GM12878 (cell line): ENCODE measurements around the gene CMSS1. TPM values are rescaled to one million over a fixed set of nuclear protein-coding genes. Genes with fewer than 3 reads are reported as not detected.

ENCODE experiments used
- ATAC-seq: fragments of 200-7000 bp; cut with Tn5 transposase; 3 replicates; pipeline ENCODE4 v1.9.1; 2020; ENCODE audit warnings: mild to moderate bottlenecking, moderate library complexity
- BruUV-seq: library from RNA; stranded (reverse); fragments of 400-500 nt; replicated peaks from 2 replicates; lab custom pipeline; 2021; lab: Mats Ljungman, UMichigan
- CTCF ChIA-PET: fragments of 300-600 bp; sonication (Branson Sonifier 250); formaldehyde crosslinking; extraction: SDS; loops from one replicate; lab custom pipeline; 2021; ENCODE audit warnings: inconsistent platforms; lab: Yijun Ruan, JAX
- POLR2A ChIA-PET: fragments of 350-600 bp; formaldehyde crosslinking; extraction: SDS; loops from one replicate; lab custom pipeline; 2021; ENCODE audit warnings: inconsistent platforms; lab: Charles Lee
- RAD21 ChIA-PET: fragments of 300-600 bp; sonication (Branson Sonifier 250); formaldehyde crosslinking; loops from one replicate; lab custom pipeline; 2023; ENCODE audit warnings: antibody characterized with exemption; ENCODE audit not compliant: unreplicated experiment; lab: Charles Lee
- SMC1A ChIA-PET: fragments of 300-600 bp; sonication (Branson Sonifier 250); formaldehyde crosslinking; loops from one replicate; lab custom pipeline; 2023; ENCODE audit not compliant: unreplicated experiment, uncharacterized antibody; lab: Charles Lee
- DNase-seq: peaks from one replicate; pipeline ENCODE4 v3.0.0-alpha.2; 2011; ENCODE audit warnings: low read depth, low spot score
- FAIRE-seq: peaks from 3 replicates; lab custom pipeline; 2011; peaks lifted over from hg19 to GRCh38; lab: Jason Lieb, UNC
- H2AFZ ChIP-seq: 2 replicates; pipeline ENCODE4 v1.6.0; 2011; ENCODE audit warnings: low read depth, low read length, control low read depth; ENCODE audit not compliant: control insufficient read depth
- H3K27ac ChIP-seq: 2 replicates; pipeline ENCODE4 v1.5.1; 2011; ENCODE audit warnings: control low read depth; ENCODE audit not compliant: control insufficient read depth, insufficient read depth
- H3K27me3 ChIP-seq, 2 experiments: replicated peaks in 1 of 2; 2 replicates each; pipeline versions ENCODE4 v1.6.0 to v1.6.1; 2011; ENCODE audit warnings: low read length in 1 of 2; ENCODE audit not compliant: control insufficient read depth in 2 of 2, insufficient read depth in 2 of 2
- H3K36me3 ChIP-seq, 2 experiments: 2 replicates each; pipeline ENCODE4 v1.5.1; 2011; ENCODE audit warnings: low read length in 1 of 2; ENCODE audit not compliant: control insufficient read depth in 2 of 2, insufficient read depth in 2 of 2
- H3K4me1 ChIP-seq: 2 replicates; pipeline ENCODE4 v1.6.1; 2011; ENCODE audit warnings: mild to moderate bottlenecking, low read length, moderate library complexity, mixed read lengths; ENCODE audit not compliant: control insufficient read depth, insufficient read depth
- H3K4me2 ChIP-seq: 2 replicates; pipeline ENCODE4 v1.6.0; 2011; ENCODE audit warnings: control low read depth; ENCODE audit not compliant: control insufficient read depth, insufficient read depth
- H3K4me3 ChIP-seq: fragments of 200-600 bp; sonication (generic); 2 replicates; pipeline ENCODE4 v1.5.1; 2016
- H3K79me2 ChIP-seq: 2 replicates; pipeline ENCODE4 v1.6.0; 2011; ENCODE audit warnings: low read length; ENCODE audit not compliant: control insufficient read depth, insufficient read depth
- H3K9ac ChIP-seq: 2 replicates; pipeline ENCODE4 v1.8.0; 2011; ENCODE audit warnings: low read length, control low read depth, mixed read lengths; ENCODE audit not compliant: control insufficient read depth, insufficient read depth
- H3K9me3 ChIP-seq: replicated peaks from 3 replicates; pipeline ENCODE4 v1.5.1; 2011; ENCODE audit warnings: mild to moderate bottlenecking, low read length; ENCODE audit not compliant: control insufficient read depth, insufficient read depth
- H4K20me1 ChIP-seq: 2 replicates; pipeline ENCODE4 v1.6.0; 2011; ENCODE audit not compliant: control insufficient read depth, insufficient read depth
- CREM ChIP-seq: IDR thresholded peaks from 2 replicates; pipeline ENCODE4 v1.6.1; 2014; ENCODE audit warnings: antibody characterized with exemption, low read depth
- EGR1 ChIP-seq, 2 experiments: IDR thresholded peaks; 1 replicate in 1 of 2; 2 replicates in 1 of 2; pipeline ENCODE4 v1.6.1; 2011 to 2012; ENCODE audit warnings: low read depth in 2 of 2, low read length in 2 of 2, borderline replicate concordance in 1 of 2, mild to moderate bottlenecking in 1 of 2, moderate library complexity in 1 of 2
- ETV6 ChIP-seq, 2 experiments: fragments of 450-650 bp in 1 of 2; IDR thresholded peaks in 1 of 2; conservative IDR thresholded peaks in 1 of 2; 2 replicates each; pipeline ENCODE4 v1.6.1; 2014; ENCODE audit warnings: antibody characterized with exemption in 1 of 2, borderline replicate concordance in 1 of 2, low read depth in 1 of 2, mild to moderate bottlenecking in 1 of 2, moderate library complexity in 1 of 2
- GATAD2B ChIP-seq: fragments of 450-650 bp; conservative IDR thresholded peaks from 2 replicates; pipeline ENCODE4 v1.6.1; 2017; ENCODE audit warnings: low read depth, mild to moderate bottlenecking, moderate library complexity
- KDM1A ChIP-seq: fragments of 200-600 bp; sonication (generic); IDR thresholded peaks from 2 replicates; pipeline ENCODE4 v1.6.1; 2016; ENCODE audit warnings: borderline replicate concordance
- MYC ChIP-seq: IDR thresholded peaks from 2 replicates; pipeline ENCODE4 v1.6.1; 2011; ENCODE audit warnings: mild to moderate bottlenecking, low read length, moderate library complexity, inconsistent platforms; ENCODE audit not compliant: insufficient read depth, insufficient replicate concordance, insufficient read length, severe bottlenecking
- PML ChIP-seq: IDR thresholded peaks from 2 replicates; pipeline ENCODE4 v1.6.1; 2012; ENCODE audit warnings: low read length, inconsistent platforms
- SRF ChIP-seq, 2 experiments: IDR thresholded peaks; 2 replicates each; pipeline ENCODE4 v1.6.1; 2011; ENCODE audit warnings: low read depth in 2 of 2, low read length in 2 of 2, mild to moderate bottlenecking in 1 of 2, moderate library complexity in 1 of 2
- ZNF622 ChIP-seq: fragments of 450-650 bp; IDR thresholded peaks from 2 replicates; pipeline ENCODE4 v1.6.1; 2017; ENCODE audit warnings: mild to moderate bottlenecking, inconsistent platforms
- in situ Hi-C: fragments of 300-500 bp; cut with MboI; formaldehyde crosslinking; loops from 9 replicates; pipeline ENCODE4 v1.14.3; 2018; ENCODE audit warnings: mixed read lengths
- intact Hi-C: fragments of 100-400 bp; cut with micrococcal nuclease; formaldehyde crosslinking; loops from one replicate; pipeline ENCODE4 v1.14.2; 2022; ENCODE audit not compliant: unreplicated experiment
- polyA plus RNA-seq, 11 experiments: library from polyadenylated mRNA; depleted of rRNA in 4 of 11; unstranded in 6 of 11; stranded (reverse) in 5 of 11; fragments of >200 nt; fragmentation: Nextera tagmentation in 4 of 11; fragmentation: Illumina TruSeq in 1 of 11; extraction: Ambion mirVana in 4 of 11; extraction: Trizol in 1 of 11; gene quantifications; 1 replicate in 1 of 11; 2 replicates in 10 of 11; pipeline versions ENCODE4 v1.2.1 to v1.2.3, GENCODE V29; 2011 to 2016; ENCODE audit warnings: inconsistent platforms in 2 of 11, missing spikeins in 2 of 11, low read depth in 1 of 11
- total RNA-seq, 4 experiments: library from RNA; depleted of rRNA in 3 of 4; stranded (reverse); fragments of >200 nt in 3 of 4; fragmentation: Illumina TruSeq in 1 of 4; extraction: Trizol in 1 of 4; gene quantifications; 2 replicates each; pipeline versions ENCODE4 v1.2.1 to v1.2.3, GENCODE V29; 2013 to 2021
- TF ChIP-seq, protein P1 (sequence below): fragments of 450-650 bp; IDR thresholded peaks from 2 replicates; pipeline ENCODE4 v1.6.1; 2016; ENCODE audit warnings: mild to moderate bottlenecking
- TF ChIP-seq, protein P2 (sequence below): IDR thresholded peaks from 2 replicates; pipeline ENCODE4 v1.6.1; 2012; ENCODE audit warnings: mild to moderate bottlenecking, low read depth, low read length
- TF ChIP-seq, protein P3 (sequence below): IDR thresholded peaks from 2 replicates; pipeline ENCODE4 v1.6.1; 2012; ENCODE audit warnings: low read depth, low read length, improper control_type of control experiment

CMSS1 gene
- total and polyA plus RNA-seq, 10 of the 15 experiments (the other 5 are each of a cell fraction or from before 2014, with no cell fraction given), result 31.0 to 118 (median 70.1) TPM

DNA sequence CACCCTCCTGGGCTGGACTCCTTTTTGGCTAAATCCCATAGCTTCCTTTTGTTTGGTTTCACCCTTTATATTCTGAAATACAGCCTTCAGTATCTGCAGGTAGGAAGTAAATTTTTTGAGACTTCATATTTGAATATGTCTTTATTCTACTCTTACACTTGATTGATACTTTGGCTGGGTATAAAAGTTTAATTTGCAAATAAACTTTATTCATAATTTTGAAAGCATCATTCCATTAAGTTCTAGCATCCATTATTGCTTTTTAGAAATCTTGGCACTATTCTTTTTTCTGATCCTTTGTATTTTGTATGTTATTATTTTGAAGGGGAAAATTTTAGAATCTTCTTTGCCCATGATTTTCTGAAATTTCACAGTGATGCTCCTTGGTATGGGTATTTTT is 337.9 kb downstream of the CMSS1 start:
- POLR2A ChIA-PET, result no interaction called here
- in situ Hi-C loops, result no loop called here

More for the DNA sequence above, 337.9 kb downstream of the CMSS1 start:
- Histone ChIP-seq H3K36me3 (no peaks in the 10 kb centered on the region), H3K9ac (no peak overlapping the region), H3K27ac (no peak overlapping the region), H3K4me2 (no peak overlapping the region), H2AFZ (no peak overlapping the region), H3K79me2 (no peaks in the 10 kb centered on the region), H3K4me1 (no peaks in the 10 kb centered on the region), H3K27me3 (no peaks in the 10 kb centered on the region), H3K4me3 (no peak overlapping the region), H4K20me1 (no peaks in the 10 kb centered on the region), H3K9me3 (peaks cover 3% of the 10 kb centered on the region; the same call in 2 of the 3 replicates)
- CTCF ChIA-PET, result interaction anchor here (0.9 to 1.3 kb wide), 2 partner anchors 8 to 44 kb away, joined by 3 read pairs; no protein-coding TSS in a partner anchor
- no peak for TF ChIP-seq GATAD2B
- TF ChIP-seq, protein P1, sequence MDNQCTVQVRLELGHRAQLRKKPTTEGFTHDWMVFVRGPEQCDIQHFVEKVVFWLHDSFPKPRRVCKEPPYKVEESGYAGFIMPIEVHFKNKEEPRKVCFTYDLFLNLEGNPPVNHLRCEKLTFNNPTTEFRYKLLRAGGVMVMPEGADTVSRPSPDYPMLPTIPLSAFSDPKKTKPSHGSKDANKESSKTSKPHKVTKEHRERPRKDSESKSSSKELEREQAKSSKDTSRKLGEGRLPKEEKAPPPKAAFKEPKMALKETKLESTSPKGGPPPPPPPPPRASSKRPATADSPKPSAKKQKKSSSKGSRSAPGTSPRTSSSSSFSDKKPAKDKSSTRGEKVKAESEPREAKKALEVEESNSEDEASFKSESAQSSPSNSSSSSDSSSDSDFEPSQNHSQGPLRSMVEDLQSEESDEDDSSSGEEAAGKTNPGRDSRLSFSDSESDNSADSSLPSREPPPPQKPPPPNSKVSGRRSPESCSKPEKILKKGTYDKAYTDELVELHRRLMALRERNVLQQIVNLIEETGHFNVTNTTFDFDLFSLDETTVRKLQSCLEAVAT, result no peak
- TF ChIP-seq, protein P2, sequence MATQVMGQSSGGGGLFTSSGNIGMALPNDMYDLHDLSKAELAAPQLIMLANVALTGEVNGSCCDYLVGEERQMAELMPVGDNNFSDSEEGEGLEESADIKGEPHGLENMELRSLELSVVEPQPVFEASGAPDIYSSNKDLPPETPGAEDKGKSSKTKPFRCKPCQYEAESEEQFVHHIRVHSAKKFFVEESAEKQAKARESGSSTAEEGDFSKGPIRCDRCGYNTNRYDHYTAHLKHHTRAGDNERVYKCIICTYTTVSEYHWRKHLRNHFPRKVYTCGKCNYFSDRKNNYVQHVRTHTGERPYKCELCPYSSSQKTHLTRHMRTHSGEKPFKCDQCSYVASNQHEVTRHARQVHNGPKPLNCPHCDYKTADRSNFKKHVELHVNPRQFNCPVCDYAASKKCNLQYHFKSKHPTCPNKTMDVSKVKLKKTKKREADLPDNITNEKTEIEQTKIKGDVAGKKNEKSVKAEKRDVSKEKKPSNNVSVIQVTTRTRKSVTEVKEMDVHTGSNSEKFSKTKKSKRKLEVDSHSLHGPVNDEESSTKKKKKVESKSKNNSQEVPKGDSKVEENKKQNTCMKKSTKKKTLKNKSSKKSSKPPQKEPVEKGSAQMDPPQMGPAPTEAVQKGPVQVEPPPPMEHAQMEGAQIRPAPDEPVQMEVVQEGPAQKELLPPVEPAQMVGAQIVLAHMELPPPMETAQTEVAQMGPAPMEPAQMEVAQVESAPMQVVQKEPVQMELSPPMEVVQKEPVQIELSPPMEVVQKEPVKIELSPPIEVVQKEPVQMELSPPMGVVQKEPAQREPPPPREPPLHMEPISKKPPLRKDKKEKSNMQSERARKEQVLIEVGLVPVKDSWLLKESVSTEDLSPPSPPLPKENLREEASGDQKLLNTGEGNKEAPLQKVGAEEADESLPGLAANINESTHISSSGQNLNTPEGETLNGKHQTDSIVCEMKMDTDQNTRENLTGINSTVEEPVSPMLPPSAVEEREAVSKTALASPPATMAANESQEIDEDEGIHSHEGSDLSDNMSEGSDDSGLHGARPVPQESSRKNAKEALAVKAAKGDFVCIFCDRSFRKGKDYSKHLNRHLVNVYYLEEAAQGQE, result no peak
- TF ChIP-seq, protein P3, sequence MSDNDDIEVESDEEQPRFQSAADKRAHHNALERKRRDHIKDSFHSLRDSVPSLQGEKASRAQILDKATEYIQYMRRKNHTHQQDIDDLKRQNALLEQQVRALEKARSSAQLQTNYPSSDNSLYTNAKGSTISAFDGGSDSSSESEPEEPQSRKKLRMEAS, result no peak
- no peak for TF ChIP-seq SRF (IDR thresholded peaks at IDR 0.05; ENCODE audit: low read depth in 2 of 2, low read length in 2 of 2)
- TF ChIP-seq KDM1A, result no peak
- no peak for TF ChIP-seq PML
- TF ChIP-seq EGR1 (IDR thresholded peaks at IDR 0.05; ENCODE audit: borderline replicate concordance in 1 of 2, low read depth in 2 of 2, low read length in 2 of 2), result no peak
- no peak for TF ChIP-seq CREM
- TF ChIP-seq ETV6 (conservative IDR thresholded peaks at IDR 0.05 in 1 of 2, IDR thresholded peaks at IDR 0.05 in 1 of 2; ENCODE audit: borderline replicate concordance in 1 of 2, low read depth in 1 of 2), result no peak
- TF ChIP-seq MYC, result no peak
- no peak for TF ChIP-seq ZNF622
- no peak for ATAC-seq
- no peak for DNase-seq
- intact Hi-C loops, result no loop called here
- no peak for FAIRE-seq
- BruUV-seq, result no TSS peak
- RAD21 ChIA-PET, result interaction anchor here (1.0 kb wide), 1 partner anchor 324 kb away, joined by 7 read pairs; no protein-coding TSS in a partner anchor
- SMC1A ChIA-PET, result interaction anchor here (2.5 kb wide), 1 partner anchor 8 kb away, joined by 7 read pairs; no protein-coding TSS in a partner anchor
